IMR-90 (cell line): Measurements from ENCODE around the gene CDHR2.
"Not testable (repeated sequence)": the region's sequence is repeated elsewhere in the genome, so short reads cannot be mapped to it uniquely, and the experiment has no call there.

Experiments
- BHLHE40 ChIP-seq: fragments of 150-350 bp; IDR thresholded peaks from 2 replicates; pipeline ENCODE4 v1.6.1; 2016; ENCODE audit warnings: mild to moderate bottlenecking, low read depth, low read length
- CEBPB ChIP-seq: IDR thresholded peaks from 2 replicates; pipeline ENCODE4 v1.6.1; 2012; ENCODE audit warnings: low read depth, low read length, improper control_type of control experiment
- CHD1 ChIP-seq: IDR thresholded peaks from 2 replicates; pipeline ENCODE4 v1.6.1; 2012; ENCODE audit warnings: low read depth, low read length, improper control_type of control experiment
- CTCF ChIP-seq: conservative IDR thresholded peaks from 2 replicates; pipeline ENCODE4 v1.5.1; 2012; ENCODE audit warnings: mild to moderate bottlenecking, low read depth, low read length, improper control_type of control experiment
- ELK1 ChIP-seq: fragments of 150-350 bp; IDR thresholded peaks from 2 replicates; pipeline ENCODE4 v1.6.1; 2016; ENCODE audit warnings: low read depth, mild to moderate bottlenecking, low read length, moderate library complexity, borderline replicate concordance
- MAFK ChIP-seq: IDR thresholded peaks from 2 replicates; pipeline ENCODE4 v1.6.1; 2012; ENCODE audit warnings: low read depth, low read length, improper control_type of control experiment
- MAZ ChIP-seq: IDR thresholded peaks from 2 replicates; pipeline ENCODE4 v1.6.1; 2012; ENCODE audit warnings: low read depth, mild to moderate bottlenecking, low read length, improper control_type of control experiment, moderate library complexity, borderline replicate concordance
- MXI1 ChIP-seq: IDR thresholded peaks from 2 replicates; pipeline ENCODE4 v1.6.1; 2012; ENCODE audit warnings: low read depth, mild to moderate bottlenecking, low read length, moderate library complexity, borderline replicate concordance
- POLR2A ChIP-seq: IDR thresholded peaks from 2 replicates; pipeline ENCODE4 v1.6.1; 2012; ENCODE audit warnings: mild to moderate bottlenecking, low read depth, low read length
- RAD21 ChIP-seq: IDR thresholded peaks from 2 replicates; pipeline ENCODE4 v1.6.1; 2012; ENCODE audit warnings: low read length, improper control_type of control experiment
- RCOR1 ChIP-seq: IDR thresholded peaks from 2 replicates; pipeline ENCODE4 v1.6.1; 2012; ENCODE audit warnings: mild to moderate bottlenecking, low read length, improper control_type of control experiment; ENCODE audit not compliant: insufficient replicate concordance
- RFX5 ChIP-seq: IDR thresholded peaks from 2 replicates; pipeline ENCODE4 v1.8.0; 2012; ENCODE audit warnings: low read depth, mild to moderate bottlenecking, low read length, moderate library complexity
- SMC3 ChIP-seq: fragments of 150-350 bp; IDR thresholded peaks from 2 replicates; pipeline ENCODE4 v1.6.1; 2016; ENCODE audit warnings: low read depth, mild to moderate bottlenecking, antibody characterized with exemption, low read length, moderate library complexity
- USF2 ChIP-seq: fragments of 150-350 bp; IDR thresholded peaks from 2 replicates; pipeline ENCODE4 v1.6.1; 2017; ENCODE audit warnings: mild to moderate bottlenecking, antibody characterized with exemption, low read length, low read depth

- not testable (repeated sequence) for TF ChIP-seq MAFK, CTCF, SMC3, MAZ, POLR2A, RAD21, MXI1, CEBPB, USF2, RFX5, RCOR1, BHLHE40, CHD1, ELK1
Measured at GRCh38 chr5:176599749-176600430, 50.7 kb downstream of the CDHR2 start.
